TTC549 (cell line): ENCODE data around the gene SLC4A2.

Experiments used
- FAIRE-seq: peaks from 2 replicates; lab custom pipeline; 2012; peaks lifted over from hg19 to GRCh38; lab: Jason Lieb, UNC

Gene SLC4A2

GRCh38 chr7:151063212-151063561, 3.8 kb downstream of the SLC4A2 start:
- FAIRE-seq: no peak

- no peak for FAIRE-seq
Measured at GRCh38 chr7:151064454-151064853, 5.1 kb downstream of the SLC4A2 start.

GRCh38 chr7:151064993-151065392, 5.6 kb downstream of the SLC4A2 start:
- FAIRE-seq: no peak

GRCh38 chr7:151065516-151065915, 6.1 kb downstream of the SLC4A2 start:
- FAIRE-seq: no peak

GRCh38 chr7:151066273-151066974, 7.0 kb downstream of the SLC4A2 start:
- no peak for FAIRE-seq

DNA sequence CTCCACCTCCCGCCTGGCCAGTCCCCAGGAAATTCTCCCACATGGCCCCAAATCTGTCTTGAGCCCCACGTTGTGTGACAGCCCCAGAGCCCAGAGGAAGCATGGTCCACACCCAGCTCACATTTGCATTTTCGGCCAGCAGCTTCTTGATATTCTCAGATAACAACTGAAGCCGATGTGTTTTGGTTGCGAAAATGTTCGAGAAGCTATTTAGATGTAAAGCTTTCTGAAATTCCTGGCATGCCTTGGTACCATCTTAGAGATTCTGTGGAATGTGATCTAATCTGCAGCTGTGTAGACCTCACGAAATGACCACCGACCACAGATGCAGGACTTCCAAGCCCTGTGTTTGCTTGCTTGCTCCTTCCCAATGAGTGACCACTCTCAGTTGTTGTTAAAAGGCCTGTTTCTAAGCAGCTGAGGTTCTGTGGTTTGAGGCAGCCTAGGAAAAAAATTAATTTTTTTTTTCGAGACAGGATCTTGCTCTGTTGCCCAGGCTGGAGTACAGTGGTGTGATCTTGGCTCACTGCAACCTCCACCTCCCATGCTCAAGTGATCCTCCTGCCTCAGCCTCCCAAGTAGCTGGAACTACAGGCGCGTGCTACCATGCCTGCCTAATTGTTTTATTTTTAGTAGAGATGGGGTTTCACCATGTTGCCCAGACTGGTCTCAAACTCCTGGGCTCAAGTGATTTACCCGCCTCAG, 8.8 kb downstream of the SLC4A2 start:
- no peak for FAIRE-seq

GRCh38 chr7:151069841-151070573, 10.6 kb downstream of the SLC4A2 start:
- FAIRE-seq: no peak

DNA sequence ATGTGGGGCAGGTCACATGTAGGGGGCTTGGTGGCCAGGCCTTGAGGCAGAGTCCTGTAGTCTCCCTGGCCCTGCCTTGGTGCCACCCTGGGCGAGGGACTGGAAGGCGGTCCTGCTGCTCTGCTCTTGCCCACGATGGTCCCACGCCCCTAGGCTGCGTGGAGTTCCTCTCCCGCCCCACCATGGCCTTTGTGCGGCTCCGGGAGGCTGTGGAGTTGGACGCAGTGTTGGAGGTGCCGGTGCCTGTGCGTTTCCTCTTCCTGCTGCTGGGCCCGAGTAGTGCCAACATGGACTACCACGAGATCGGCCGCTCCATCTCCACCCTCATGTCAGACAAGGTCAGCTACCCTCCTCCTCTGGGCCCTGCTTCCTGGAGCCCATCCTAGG, 11.2 kb downstream of the SLC4A2 start:
- FAIRE-seq: no peak

DNA sequence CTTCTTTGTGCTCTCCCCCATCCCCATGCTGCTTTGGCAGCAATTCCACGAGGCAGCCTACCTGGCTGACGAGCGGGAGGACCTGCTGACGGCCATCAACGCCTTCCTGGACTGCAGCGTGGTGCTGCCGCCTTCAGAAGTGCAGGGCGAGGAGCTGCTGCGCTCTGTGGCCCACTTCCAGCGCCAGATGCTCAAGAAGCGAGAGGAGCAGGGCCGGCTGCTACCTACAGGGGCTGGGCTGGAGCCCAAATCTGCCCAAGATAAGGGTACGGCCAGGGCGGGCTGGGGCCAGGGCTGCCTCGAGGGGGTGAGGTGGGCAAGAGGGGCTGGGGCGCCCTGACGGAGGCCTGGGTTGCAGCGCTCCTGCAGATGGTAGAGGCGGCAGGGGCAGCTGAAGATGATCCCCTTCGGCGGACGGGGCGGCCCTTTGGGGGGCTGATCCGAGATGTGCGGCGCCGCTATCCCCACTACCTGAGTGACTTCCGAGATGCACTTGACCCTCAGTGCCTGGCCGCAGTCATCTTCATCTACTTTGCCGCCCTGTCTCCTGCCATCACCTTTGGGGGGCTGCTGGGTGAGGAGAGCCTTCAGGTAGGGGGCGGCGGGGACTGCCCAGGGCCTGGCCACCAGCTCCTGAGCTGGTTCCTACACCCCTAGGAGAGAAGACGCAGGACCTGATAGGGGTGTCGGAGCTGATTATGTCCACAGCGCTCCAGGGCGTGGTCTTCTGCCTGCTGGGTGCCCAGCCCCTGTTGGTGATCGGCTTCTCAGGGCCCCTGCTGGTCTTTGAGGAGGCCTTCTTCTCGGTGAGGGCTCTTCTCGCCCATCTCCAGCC, 11.9 kb downstream of the SLC4A2 start:
- no peak for FAIRE-seq

- FAIRE-seq: no peak
Measured at GRCh38 chr7:151073990-151074389, 14.6 kb downstream of the SLC4A2 start.

DNA sequence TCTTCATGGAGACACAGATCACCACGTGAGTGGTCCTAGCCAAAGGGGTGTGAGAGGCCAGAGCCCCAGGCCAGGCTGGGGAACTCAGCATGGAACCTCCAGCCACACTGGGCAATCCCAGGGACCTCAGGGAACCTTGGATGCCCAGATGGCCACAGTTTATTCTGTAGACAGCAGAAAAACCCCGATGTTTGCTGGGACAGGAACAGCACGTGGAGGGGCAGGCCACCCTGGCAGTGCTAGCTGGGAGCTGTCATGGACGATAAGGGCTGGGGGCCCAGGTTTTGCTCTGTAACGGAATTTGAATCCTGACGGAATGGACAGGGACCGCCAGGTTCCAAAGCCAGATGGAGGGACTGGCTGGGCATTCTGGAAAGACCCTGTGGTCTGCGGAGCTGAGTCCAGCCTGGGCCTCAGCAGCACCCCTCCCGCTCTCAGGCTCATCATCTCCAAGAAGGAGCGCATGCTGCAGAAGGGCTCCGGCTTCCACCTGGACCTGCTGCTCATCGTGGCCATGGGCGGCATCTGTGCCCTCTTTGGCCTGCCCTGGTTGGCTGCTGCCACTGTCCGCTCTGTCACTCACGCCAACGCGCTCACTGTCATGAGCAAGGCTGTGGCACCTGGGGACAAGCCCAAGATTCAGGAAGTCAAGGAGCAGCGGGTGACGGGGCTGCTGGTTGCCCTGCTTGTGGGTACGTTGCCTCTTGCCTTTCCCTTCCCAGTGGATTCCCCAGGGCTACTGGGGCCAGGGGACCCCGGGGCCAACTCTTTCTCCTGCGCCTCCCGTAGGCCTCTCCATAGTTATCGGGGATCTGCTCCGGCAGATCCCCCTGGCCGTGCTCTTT, 15.7 kb downstream of the SLC4A2 start:
- no peak for FAIRE-seq

DNA sequence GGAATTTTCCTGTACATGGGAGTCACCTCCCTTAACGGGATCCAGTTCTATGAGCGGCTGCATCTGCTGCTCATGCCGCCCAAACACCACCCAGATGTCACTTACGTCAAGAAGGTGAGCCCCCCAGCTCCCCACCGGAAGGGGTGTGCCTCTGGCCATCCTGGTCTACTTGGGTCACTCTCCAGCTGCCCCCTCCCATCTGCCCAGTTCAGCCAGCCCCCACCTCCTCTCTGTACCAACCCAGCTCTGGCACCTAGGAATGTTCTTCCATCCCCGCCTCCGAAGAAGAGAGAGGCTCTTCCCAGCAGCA, 16.2 kb downstream of the SLC4A2 start:
- FAIRE-seq: no peak

- no peak for FAIRE-seq
Measured at GRCh38 chr7:151075978-151076426, 16.6 kb downstream of the SLC4A2 start.

- no peak for FAIRE-seq
Measured at GRCh38 chr7:151076863-151077704, 17.7 kb downstream of the SLC4A2 start.

- no peak for FAIRE-seq
Measured at GRCh38 chr7:151077705-151078232, 18.4 kb downstream of the SLC4A2 start.

DNA sequence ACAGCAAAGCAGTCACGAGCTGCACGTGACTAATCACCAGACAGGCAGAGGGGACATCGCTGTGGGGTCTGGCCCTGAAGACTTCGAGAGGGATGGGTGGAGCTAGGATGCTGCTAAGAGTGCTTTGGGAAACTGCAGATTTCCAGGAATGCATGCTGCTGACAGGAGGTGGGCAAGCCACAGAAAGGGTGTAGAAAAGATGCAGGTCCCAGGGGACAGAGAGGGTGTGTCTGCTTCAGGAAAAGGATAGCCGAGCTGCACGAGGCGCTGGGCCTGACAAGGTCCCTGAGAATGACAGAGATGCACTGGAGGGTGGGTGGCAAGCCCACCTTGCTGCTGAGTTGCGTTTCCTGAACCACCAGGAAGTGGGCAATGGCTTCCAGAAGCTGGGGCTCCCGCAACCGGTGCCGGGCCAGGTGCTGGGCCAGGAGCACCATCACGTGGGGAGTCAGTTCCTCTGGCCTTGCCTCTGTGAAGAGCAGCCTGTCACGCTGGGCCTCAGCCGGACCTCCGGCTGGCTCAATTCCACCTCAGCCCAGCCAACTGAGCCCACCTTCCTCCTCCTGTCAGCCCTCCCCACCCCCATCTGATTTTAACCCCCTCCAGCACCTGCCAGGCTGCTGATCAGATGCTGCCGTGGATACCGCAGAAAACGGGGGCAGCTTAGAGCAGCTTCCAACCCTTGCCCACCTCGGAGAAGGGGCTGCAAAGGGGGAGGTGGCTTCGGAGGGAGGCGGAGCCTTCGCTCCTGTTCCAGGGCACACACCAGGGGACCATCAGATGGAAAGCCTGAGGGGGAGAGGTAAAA, 19.0 kb downstream of the SLC4A2 start:
- no peak for FAIRE-seq

DNA sequence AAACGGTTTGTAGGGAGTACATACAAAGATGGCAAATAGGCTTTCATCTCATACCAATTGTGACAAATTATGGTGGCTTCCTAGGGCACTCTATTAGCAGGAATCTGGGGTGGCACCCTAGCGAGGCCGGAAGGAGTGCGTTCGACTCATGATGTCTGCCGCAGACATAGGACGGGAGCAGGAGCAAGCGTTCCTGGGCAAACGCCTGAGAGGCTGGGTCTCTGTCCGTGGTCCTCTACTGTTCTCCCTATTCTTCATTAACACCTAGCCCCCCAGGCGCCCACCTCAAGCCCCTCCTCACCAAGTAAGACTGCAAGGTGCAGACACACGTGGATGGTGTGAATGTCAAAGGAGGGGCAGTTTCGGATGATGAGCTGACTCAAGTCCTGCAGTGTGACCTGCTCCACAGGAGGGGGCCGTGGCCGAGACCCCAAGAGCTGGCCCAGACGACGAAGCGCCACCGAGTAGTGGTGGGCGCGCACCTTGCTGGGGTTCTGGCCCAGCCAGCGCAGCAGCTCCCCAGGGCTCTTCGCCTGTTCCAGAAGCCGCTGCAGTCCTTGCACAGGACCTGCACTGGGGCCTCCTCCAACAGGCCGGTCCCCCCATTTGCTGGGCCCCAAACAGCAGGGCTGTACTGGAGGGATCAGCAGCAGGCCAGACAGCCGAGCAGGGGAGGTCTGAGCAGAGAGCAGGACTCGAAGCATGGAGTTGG, 20.0 kb downstream of the SLC4A2 start:
- no peak for FAIRE-seq

DNA sequence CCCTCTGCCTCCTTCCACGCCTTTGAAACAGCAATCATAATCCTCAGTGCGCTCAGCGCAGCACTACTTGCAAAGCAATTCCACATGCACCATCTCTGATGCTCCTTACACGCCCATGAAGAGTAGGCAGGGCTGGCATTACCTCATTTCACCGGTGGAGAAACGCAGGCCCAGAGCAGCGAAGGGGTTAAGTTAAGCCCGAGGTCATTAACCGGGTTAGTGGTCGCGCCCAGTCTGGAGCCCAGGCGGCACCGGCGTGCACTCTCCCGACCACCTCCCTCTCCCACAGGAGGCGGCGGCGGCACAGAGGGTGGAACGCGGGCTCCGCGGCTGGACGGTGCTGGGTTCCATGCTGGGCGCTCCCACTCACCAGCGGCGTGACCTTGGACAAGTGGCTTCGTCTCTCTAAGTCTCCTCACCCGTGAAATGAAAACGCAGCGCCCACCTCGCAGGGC, 20.7 kb downstream of the SLC4A2 start:
- FAIRE-seq: no peak
